H1 (cell line): Measurements from ENCODE around the gene DDX3X. TPM values are rescaled to one million over a fixed set of nuclear protein-coding genes. Genes with fewer than 3 reads are reported as not detected.

ENCODE experiments used
- CTCF ChIA-PET: fragments of 300-600 bp; sonication (Branson Sonifier 250); formaldehyde crosslinking; loops from one replicate; lab custom pipeline; 2021; ENCODE audit not compliant: partially characterized antibody; lab: Charles Lee
- POLR2A ChIA-PET: fragments of 300-600 bp; sonication (Branson Sonifier 250); formaldehyde crosslinking; loops from one replicate; lab custom pipeline; 2021; ENCODE audit warnings: inconsistent platforms; ENCODE audit not compliant: partially characterized antibody; lab: Charles Lee
- DNase-seq, 2 experiments: peaks; one replicate each; pipeline versions ENCODE4 v3.0.0 to v3.0.0-alpha.2; 2010 to 2022; ENCODE audit warnings: low spot score in 2 of 2, low read depth in 1 of 2, mixed read lengths in 1 of 2
- FAIRE-seq: peaks from 2 replicates; lab custom pipeline; 2011; peaks lifted over from hg19 to GRCh38; lab: Jason Lieb, UNC
- H2AFZ ChIP-seq: 2 replicates; pipeline ENCODE4 v1.8.1; 2012; ENCODE audit warnings: low read length, inconsistent platforms
- H2AK5ac ChIP-seq: 2 replicates; pipeline ENCODE4 v1.6.1; 2013; ENCODE audit warnings: low read depth, low read length
- H2BK120ac ChIP-seq: replicated peaks from 2 replicates; pipeline ENCODE3; 2013; ENCODE audit warnings: low read depth, low read length, inconsistent platforms
- H2BK12ac ChIP-seq: 2 replicates; pipeline ENCODE4 v1.6.1; 2013; ENCODE audit warnings: low read depth, low read length
- H2BK15ac ChIP-seq: 2 replicates; pipeline ENCODE4 v1.6.1; 2013; ENCODE audit warnings: low read length
- H2BK20ac ChIP-seq: 2 replicates; pipeline ENCODE4 v1.6.1; 2013; ENCODE audit warnings: low read length
- H2BK5ac ChIP-seq: 2 replicates; pipeline ENCODE4 v1.6.1; 2013; ENCODE audit warnings: low read depth, low read length
- H3K14ac ChIP-seq: 2 replicates; pipeline ENCODE4 v1.6.1; 2013; ENCODE audit warnings: inconsistent platforms; ENCODE audit not compliant: insufficient read length
- H3K18ac ChIP-seq: 2 replicates; pipeline ENCODE4 v1.6.1; 2013; ENCODE audit warnings: low read length; ENCODE audit errors: extremely low read depth
- H3K23ac ChIP-seq: 2 replicates; pipeline ENCODE4 v1.6.1; 2013; ENCODE audit warnings: inconsistent platforms; ENCODE audit not compliant: insufficient read length
- H3K23me2 ChIP-seq: 2 replicates; pipeline ENCODE4 v1.6.1; 2013; ENCODE audit warnings: low read depth, low read length
- H3K27ac ChIP-seq: 2 replicates; pipeline ENCODE4 v1.6.1; 2011; ENCODE audit warnings: low read depth, low read length, inconsistent platforms
- H3K27me3 ChIP-seq, 4 experiments: replicated peaks in 1 of 4; 1 replicate in 1 of 4; 2 replicates in 3 of 4; pipeline versions ENCODE4 v1.6.1 to v1.8.1; 2011 to 2013; ENCODE audit warnings: low read length in 3 of 4, mild to moderate bottlenecking in 3 of 4, inconsistent platforms in 2 of 4, mixed read lengths in 2 of 4, moderate library complexity in 1 of 4; ENCODE audit not compliant: control insufficient read depth in 3 of 4, insufficient read depth in 3 of 4; ENCODE audit errors: extremely low read depth in 1 of 4
- H3K36me3 ChIP-seq, 4 experiments: 2 replicates each; pipeline versions ENCODE4 v1.6.1 to v1.8.1; 2011 to 2013; ENCODE audit warnings: mild to moderate bottlenecking in 4 of 4, low read length in 3 of 4, moderate library complexity in 2 of 4, control low read depth in 1 of 4, inconsistent platforms in 1 of 4; ENCODE audit not compliant: insufficient read depth in 4 of 4, control insufficient read depth in 2 of 4
- H3K4ac ChIP-seq: replicated peaks from 2 replicates; pipeline ENCODE3; 2013; ENCODE audit warnings: low read length, low read depth, mixed read lengths, inconsistent platforms; ENCODE audit not compliant: insufficient read length
- H3K4me1 ChIP-seq, 4 experiments: replicated peaks in 1 of 4; 1 replicate in 1 of 4; 2 replicates in 3 of 4; pipeline versions ENCODE4 v1.6.1 to v1.8.1; 2011 to 2013; ENCODE audit warnings: low read length in 3 of 4, inconsistent platforms in 2 of 4, mixed read lengths in 1 of 4; ENCODE audit not compliant: insufficient read depth in 4 of 4, control insufficient read depth in 3 of 4
- H3K4me2 ChIP-seq, 2 experiments: 2 replicates each; pipeline versions ENCODE4 v1.6.1 to v1.8.1; 2011 to 2013; ENCODE audit warnings: low read depth in 2 of 2, low read length in 2 of 2, control low read depth in 1 of 2, inconsistent platforms in 1 of 2, mild to moderate bottlenecking in 1 of 2; ENCODE audit not compliant: insufficient read depth in 1 of 2
- H3K4me3 ChIP-seq, 4 experiments: fragments of 200-600, 300-600 bp in 1 of 4; sonication (generic), shearing (Covaris generic), sonication (Bioruptor Twin) in 1 of 4; 2 replicates each; pipeline versions ENCODE4 v1.5.1 to v1.8.1; 2011 to 2016; ENCODE audit warnings: low read length in 4 of 4, low read depth in 3 of 4, control low read depth in 2 of 4, inconsistent platforms in 2 of 4, mild to moderate bottlenecking in 2 of 4, mixed read lengths in 1 of 4, moderate library complexity in 1 of 4; ENCODE audit not compliant: insufficient read depth in 2 of 4; ENCODE audit errors: extremely low read depth in 1 of 4
- H3K56ac ChIP-seq: replicated peaks from 2 replicates; pipeline ENCODE3; 2013; ENCODE audit warnings: low read depth, mild to moderate bottlenecking, mixed read lengths, low read length, inconsistent platforms; ENCODE audit not compliant: insufficient read length
- H3K79me1 ChIP-seq: 2 replicates; pipeline ENCODE4 v1.6.1; 2013; ENCODE audit warnings: low read depth, low read length, control low read depth
- H3K79me2 ChIP-seq, 2 experiments: 2 replicates each; pipeline versions ENCODE4 v1.6.1 to v1.8.1; 2012 to 2013; ENCODE audit warnings: low read length in 2 of 2, mild to moderate bottlenecking in 2 of 2, inconsistent platforms in 1 of 2; ENCODE audit not compliant: insufficient read depth in 2 of 2, control insufficient read depth in 1 of 2
- H3K9ac ChIP-seq, 4 experiments: replicated peaks in 1 of 4; 1 replicate in 1 of 4; 2 replicates in 3 of 4; pipeline versions ENCODE4 v1.6.1 to v1.8.1; 2011 to 2013; ENCODE audit warnings: low read depth in 3 of 4, low read length in 3 of 4, control low read depth in 2 of 4, mild to moderate bottlenecking in 2 of 4, moderate library complexity in 2 of 4, inconsistent platforms in 1 of 4; ENCODE audit errors: extremely low read depth in 1 of 4
- H3K9me3 ChIP-seq, 2 experiments: 2 replicates each; pipeline versions ENCODE4 v1.6.1 to v1.8.1; 2012 to 2013; ENCODE audit warnings: mild to moderate bottlenecking in 2 of 2, moderate library complexity in 2 of 2, control low read depth in 1 of 2, inconsistent platforms in 1 of 2, low read depth in 1 of 2, low read length in 1 of 2, mixed read lengths in 1 of 2; ENCODE audit not compliant: insufficient read depth in 2 of 2
- H4K20me1 ChIP-seq, 2 experiments: replicated peaks in 1 of 2; 2 replicates each; pipeline versions ENCODE3 to v1.8.1; 2011 to 2013; ENCODE audit warnings: inconsistent platforms in 2 of 2, low read length in 2 of 2, mild to moderate bottlenecking in 1 of 2; ENCODE audit not compliant: insufficient read depth in 2 of 2, control insufficient read depth in 1 of 2
- H4K5ac ChIP-seq: 2 replicates; pipeline ENCODE4 v1.6.1; 2013; ENCODE audit warnings: low read length, low read depth, mixed read lengths, inconsistent platforms; ENCODE audit not compliant: insufficient read length
- H4K8ac ChIP-seq: 2 replicates; pipeline ENCODE4 v1.8.0; 2013; ENCODE audit warnings: mild to moderate bottlenecking, moderate library complexity, low read length, inconsistent platforms; ENCODE audit not compliant: insufficient read depth; ENCODE audit errors: extremely low read depth
- H4K91ac ChIP-seq: replicated peaks from 2 replicates; pipeline ENCODE3; 2013; ENCODE audit warnings: low read length, mixed read lengths, inconsistent platforms; ENCODE audit not compliant: insufficient read length
- BACH1 ChIP-seq: IDR thresholded peaks from 2 replicates; pipeline ENCODE4 v1.6.1; 2012; ENCODE audit warnings: low read length, improper control_type of control experiment
- BCL11A ChIP-seq, 2 experiments: IDR thresholded peaks; one replicate each; pipeline ENCODE4 v1.6.1; 2011; ENCODE audit warnings: low read depth in 2 of 2, low read length in 2 of 2, mild to moderate bottlenecking in 2 of 2
- SIX5 ChIP-seq: IDR thresholded peaks from 2 replicates; pipeline ENCODE4 v1.6.1; 2011; ENCODE audit warnings: mild to moderate bottlenecking, low read depth, low read length
- TAF7 ChIP-seq: optimal IDR thresholded peaks from 2 replicates; pipeline ENCODE3; 2011; ENCODE audit warnings: low read depth, mild to moderate bottlenecking, inconsistent platforms, low read length, moderate library complexity, borderline replicate concordance
- TBP ChIP-seq: IDR thresholded peaks from 2 replicates; pipeline ENCODE4 v1.6.1; 2011; ENCODE audit warnings: low read depth, low read length, improper control_type of control experiment
- WGBS, 2 experiments: shearing (Covaris generic) in 1 of 2; methylation state at CpG; one replicate each; pipeline versions ENCODE4 v1.1.6 to v1.1.7; 2013 to 2015; ENCODE audit warnings: low lambda C conversion rate in 2 of 2, mixed read lengths in 2 of 2, inconsistent platforms in 1 of 2, low coverage in 1 of 2, missing lambda C conversion rate in 1 of 2; ENCODE audit not compliant: insufficient replicate concordance in 2 of 2, insufficient coverage in 1 of 2, insufficient read length in 1 of 2; ENCODE audit errors: extremely low coverage in 1 of 2, missing lambda C conversion rate in 1 of 2; 5-methylcytosine and 5-hydroxymethylcytosine counted together
- polyA plus RNA-seq, 7 experiments: library from polyadenylated mRNA; depleted of rRNA in 3 of 7; stranded (reverse) in 5 of 7; unstranded in 2 of 7; fragments of >200 nt in 5 of 7; fragments of 200-250 nt in 2 of 7; gene quantifications; 1 replicate in 5 of 7; 2 replicates in 1 of 7; 4 replicates in 1 of 7; pipeline versions ENCODE4 v1.2.1 to v1.2.3, GENCODE V29; 2011 to 2013; ENCODE audit warnings: missing spikeins in 2 of 7, mixed read lengths in 2 of 7
- total RNA-seq: library from RNA; stranded (reverse); fragmentation: NEBNext Ultra II Directional; extraction: Animal tissue kit (Norgen Biotek cat#: 25700); gene quantifications from 2 replicates; pipeline ENCODE4 v1.2.1, GENCODE V29; 2021

The DDX3X gene
- total and polyA plus RNA-seq, 2 of the 8 experiments (the other 6 are each of a cell fraction or from before 2014, with no cell fraction given): 39.4 to 291 TPM

- WGBS, 2 experiments: 98% methylated on average over 5 of the region's 8 CpGs; no CpG with 5 or more reads in 1 of the 2 experiments
- no peak for FAIRE-seq
- H3K4me1 ChIP-seq: peaks cover 0 to 6% (median 3%) of the 10 kb centered on the region in 4 experiments; a peak in 4 of 7 replicates
Observed at GRCh38 chrX:41388543-41388942, 54.6 kb downstream of the DDX3X start.

More at GRCh38 chrX:41388543-41388942, 54.6 kb downstream of the DDX3X start:
- H3K27ac ChIP-seq: no peak overlapping the region
- no peak overlapping the region for H3K4me2 ChIP-seq
- no peak overlapping the region for H2BK12ac ChIP-seq
- no peak overlapping the region for H2AFZ ChIP-seq
- H3K14ac ChIP-seq: no peak overlapping the region
- H3K23me2 ChIP-seq: no peaks in the 10 kb centered on the region
- no peaks in the 10 kb centered on the region for H3K79me2 ChIP-seq
- ChIA-PET POLR2A (no interaction called here), CTCF (no interaction called here)
- H2AK5ac ChIP-seq: no peak overlapping the region
- no peak overlapping the region for H3K4me3 ChIP-seq
- H4K8ac ChIP-seq: no peak overlapping the region
- no peaks in the 10 kb centered on the region for H3K9me3 ChIP-seq
- no peaks in the 10 kb centered on the region for H3K27me3 ChIP-seq
- TF ChIP-seq TBP (no peak), BACH1 (no peak), TAF7 (no peak), SIX5 (no peak), BCL11A (IDR thresholded peaks at IDR 0.05; ENCODE audit: low read depth in 2 of 2, low read length in 2 of 2) (no peak)
- H2BK5ac ChIP-seq: no peak overlapping the region
- no peak overlapping the region for H3K56ac ChIP-seq
- no peak overlapping the region for H3K23ac ChIP-seq
- H3K9ac ChIP-seq: no peak overlapping the region
- H3K36me3 ChIP-seq: no peaks in the 10 kb centered on the region
- no peak overlapping the region for H4K91ac ChIP-seq
- DNase-seq: no peak
- no peak overlapping the region for H2BK120ac ChIP-seq
- H3K18ac ChIP-seq: no peak overlapping the region
- H3K79me1 ChIP-seq: no peaks in the 10 kb centered on the region
- H4K5ac ChIP-seq: no peak overlapping the region
- no peak overlapping the region for H2BK15ac ChIP-seq
- no peak overlapping the region for H3K4ac ChIP-seq
- H4K20me1 ChIP-seq: no peaks in the 10 kb centered on the region
- no peak overlapping the region for H2BK20ac ChIP-seq
